GM19455 (cell line): ENCODE measurements around the gene GAL3ST2.
"Not testable (repeated sequence)": the region's sequence is repeated elsewhere in the genome, so short reads cannot be mapped to it uniquely, and the experiment has no call there.

ENCODE experiments used
- ATAC-seq: cut with Tn5 transposase; IDR thresholded peaks from one replicate; pipeline ENCODE4 v1.9.1; 2021; ENCODE audit not compliant: unreplicated experiment

Gene GAL3ST2

GRCh38 chr2:241818229-241818942 is 41.8 kb downstream of the GAL3ST2 start:
- ATAC-seq, result no peak

- no peak for ATAC-seq
Measured at GRCh38 chr2:241818943-241819270, 42.3 kb downstream of the GAL3ST2 start.

GRCh38 chr2:241819947-241820624 is 43.5 kb downstream of the GAL3ST2 start:
- not testable (repeated sequence) for ATAC-seq

- ATAC-seq, result no peak
Measured at GRCh38 chr2:241820625-241821384, 44.2 kb downstream of the GAL3ST2 start.

GRCh38 chr2:241821460-241822263 is 45.0 kb downstream of the GAL3ST2 start:
- no peak for ATAC-seq

GRCh38 chr2:241822264-241822623 is 45.6 kb downstream of the GAL3ST2 start:
- no peak for ATAC-seq

GRCh38 chr2:241823531-241824437 is 47.2 kb downstream of the GAL3ST2 start:
- ATAC-seq, result not testable (repeated sequence)

- no peak for ATAC-seq
Measured at GRCh38 chr2:241827394-241827793, 50.8 kb downstream of the GAL3ST2 start.

GRCh38 chr2:241833101-241833663 is 56.6 kb downstream of the GAL3ST2 start:
- ATAC-seq, result no peak

- ATAC-seq, result not testable (repeated sequence)
Measured at GRCh38 chr2:241833756-241834526, 57.3 kb downstream of the GAL3ST2 start.

- ATAC-seq, result no peak
Measured at GRCh38 chr2:241834527-241835210, 58.0 kb downstream of the GAL3ST2 start.

- no peak for ATAC-seq
Measured at GRCh38 chr2:241835611-241836010, 59.0 kb downstream of the GAL3ST2 start.

- ATAC-seq, result no peak
Measured at GRCh38 chr2:241836292-241836691, 59.7 kb downstream of the GAL3ST2 start.

GRCh38 chr2:241837197-241837965 is 60.8 kb downstream of the GAL3ST2 start:
- no peak for ATAC-seq

GRCh38 chr2:241841181-241842066 is 64.8 kb downstream of the GAL3ST2 start:
- no peak for ATAC-seq

GRCh38 chr2:241842067-241842415 is 65.4 kb downstream of the GAL3ST2 start:
- no peak for ATAC-seq
